ENCODE measurements around the gene PZP. TPM values are rescaled to one million over a fixed set of nuclear protein-coding genes. Genes with fewer than 3 reads are reported as not detected.
"Not testable (repeated sequence)": the region's sequence is repeated elsewhere in the genome, so short reads cannot be mapped to it uniquely, and the experiment has no call there.

The PZP gene
- total RNA-seq (2014; rRNA removed; shearing (Covaris generic); ENCODE audit: low replicate concordance) = not detected in 2 replicates

- no peaks in the 10 kb centered on the region for H3K9me3 ChIP-seq
- no peaks in the 10 kb centered on the region for H3K27me3 ChIP-seq
- H3K4me3 ChIP-seq = no peak within 1 kb of the TSS
- DNase-seq = no peak
- H3K36me3 ChIP-seq = no peaks in the 10 kb centered on the region
Measured at GRCh38 chr12:9208229-9208628, at the start of gene PZP. PZP (minus strand) TSS chr12:9208395; CDS start chr12:9208341, 54 bp downstream.

DNA sequence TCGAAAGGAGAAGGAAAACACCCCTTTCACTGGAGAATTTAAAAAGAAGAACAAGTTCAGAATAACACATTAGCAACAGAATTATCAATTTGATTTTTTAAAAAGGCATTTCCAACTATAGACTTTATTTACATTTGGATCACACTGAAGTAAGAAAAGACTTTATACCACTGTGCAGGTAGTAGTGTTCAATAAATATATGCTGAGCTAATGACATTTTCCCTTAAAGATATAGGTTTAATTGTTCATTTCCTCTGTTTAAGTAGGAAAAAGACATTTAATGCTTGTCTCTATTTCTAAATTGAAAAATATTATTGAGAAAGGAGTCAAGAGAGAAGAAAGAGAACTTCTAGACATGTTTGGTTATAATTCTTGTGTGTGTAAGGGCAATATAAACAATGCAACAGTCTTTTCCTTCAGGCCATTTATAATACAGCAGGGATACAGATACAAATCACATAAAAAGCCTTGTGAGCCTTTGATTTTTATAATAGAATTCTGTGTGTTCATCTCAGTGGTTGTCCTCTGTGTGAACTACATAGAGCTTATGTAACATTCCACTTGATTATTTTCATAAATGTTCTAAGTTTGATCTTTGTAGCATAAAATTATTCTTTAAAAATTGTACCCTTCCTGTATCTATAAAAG is 48.7 kb upstream of the PZP start:
- no peaks in the 10 kb centered on the region for H3K36me3 ChIP-seq
- DNase-seq = no peak
- H3K4me3 ChIP-seq = no peak overlapping the region
- peaks cover 8% of the 10 kb centered on the region; the same call in 1 of the 2 replicates for H3K27me3 ChIP-seq
- H3K9me3 ChIP-seq = no peaks in the 10 kb centered on the region

DNA sequence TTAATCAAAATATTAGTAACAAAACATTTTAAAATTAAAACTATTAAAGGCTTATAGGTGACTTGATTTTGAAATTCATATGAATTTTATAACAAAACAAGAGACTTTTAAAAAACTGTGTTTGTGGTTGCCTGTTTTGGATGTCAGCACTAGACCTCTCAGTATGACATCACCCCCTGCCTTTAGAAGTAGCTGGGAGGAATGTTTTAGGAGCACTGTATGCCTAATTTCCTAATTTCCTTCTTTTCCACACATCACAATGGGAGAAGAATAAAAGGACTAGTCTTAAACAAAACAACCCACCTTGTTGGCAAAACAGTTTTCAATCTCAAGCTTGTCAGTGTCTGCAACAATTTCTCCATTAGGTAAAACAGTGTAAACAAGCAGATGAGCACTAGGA is 48.1 kb upstream of the PZP start:
- Histone ChIP-seq H3K27me3 (peaks cover 8% of the 10 kb centered on the region; the same call in 1 of the 2 replicates), H3K36me3 (no peaks in the 10 kb centered on the region)
- DNase-seq = no peak

DNA sequence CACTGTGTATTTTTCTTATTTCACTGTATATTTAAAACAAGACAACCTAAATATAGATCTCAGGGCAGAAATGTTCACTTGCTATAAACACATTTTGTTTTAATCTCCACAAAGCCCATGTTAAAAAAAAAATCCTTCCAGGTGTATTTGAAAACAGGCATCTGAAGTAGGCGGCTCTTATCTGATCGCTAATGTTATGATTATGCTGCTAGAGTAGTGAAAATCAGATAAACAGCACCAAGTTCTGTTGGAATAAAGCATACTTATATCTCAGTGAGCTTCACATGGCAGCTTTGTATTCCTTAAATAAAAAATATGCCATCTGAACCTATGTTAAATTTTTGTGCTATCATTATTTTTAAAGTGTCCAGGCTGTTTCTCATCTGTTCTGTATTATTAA is 47.6 kb upstream of the PZP start:
- Histone ChIP-seq H3K4me3 (no peak overlapping the region), H3K9me3 (no peaks in the 10 kb centered on the region), H3K27me3 (peaks cover 6% of the 10 kb centered on the region; the same call in 1 of the 2 replicates), H3K36me3 (no peaks in the 10 kb centered on the region)
- no peak for DNase-seq

More for the DNA sequence above, 48.1 kb upstream of the PZP start:
- Histone ChIP-seq H3K4me3 (no peak overlapping the region), H3K9me3 (no peaks in the 10 kb centered on the region)

GRCh38 chr12:9253464-9253863 is 45.3 kb upstream of the PZP start:
- Histone ChIP-seq H3K36me3 (no peaks in the 10 kb centered on the region), H3K27me3 (no peaks in the 10 kb centered on the region), H3K4me3 (no peak overlapping the region), H3K9me3 (no peaks in the 10 kb centered on the region)
- no peak for DNase-seq

DNA sequence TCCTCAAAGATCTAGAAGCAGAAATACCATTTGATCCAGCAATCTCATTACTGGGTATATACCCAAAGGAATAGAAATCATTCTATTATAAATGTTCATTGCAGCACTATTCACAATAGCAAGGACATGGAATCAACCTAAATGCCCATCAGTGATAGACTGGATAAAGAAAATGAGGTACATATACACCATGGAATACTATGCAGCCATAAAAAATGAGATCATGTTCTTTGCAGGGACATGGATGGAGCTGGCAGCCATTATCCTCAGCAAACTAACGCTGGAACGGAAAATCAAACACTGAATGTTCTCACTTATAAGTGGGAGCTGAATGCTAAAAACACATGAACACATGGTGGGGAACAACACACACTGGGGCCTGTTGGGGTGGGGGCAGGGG is 44.6 kb upstream of the PZP start:
- H3K36me3 ChIP-seq, DNase-seq, H3K9me3 ChIP-seq, H3K4me3 ChIP-seq, H3K27me3 ChIP-seq: not testable (repeated sequence)

DNA sequence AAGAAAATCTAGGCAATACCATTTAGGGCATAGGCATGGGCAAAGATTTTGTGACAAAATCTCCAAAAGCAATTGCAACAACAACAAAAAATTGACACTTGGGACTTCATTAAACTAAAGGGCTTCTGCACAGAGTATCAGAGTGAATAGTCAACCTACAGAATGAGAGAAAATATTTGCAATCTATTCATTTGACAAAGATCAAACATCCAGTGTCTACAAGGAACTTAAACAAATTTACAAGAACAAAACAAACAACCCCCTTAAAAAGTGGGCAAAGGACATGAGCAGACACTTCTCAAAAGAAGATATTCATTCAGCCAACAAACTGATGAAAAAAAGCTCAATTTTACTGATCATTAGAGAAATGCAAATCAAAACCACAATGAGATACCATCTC is 44.1 kb upstream of the PZP start:
- DNase-seq = no peak
- H3K27me3 ChIP-seq = no peaks in the 10 kb centered on the region
- no peak overlapping the region for H3K4me3 ChIP-seq
- no peaks in the 10 kb centered on the region for H3K9me3 ChIP-seq
- H3K36me3 ChIP-seq = no peaks in the 10 kb centered on the region

- H3K9me3 ChIP-seq = no peaks in the 10 kb centered on the region
- no peaks in the 10 kb centered on the region; the same call in 1 of the 2 replicates for H3K27me3 ChIP-seq
- no peak overlapping the region for H3K4me3 ChIP-seq
- no peak for DNase-seq
- H3K36me3 ChIP-seq = no peaks in the 10 kb centered on the region
Measured at GRCh38 chr12:9248435-9248834, 40.2 kb upstream of the PZP start.

GRCh38 chr12:9244894-9245293 is 36.7 kb upstream of the PZP start:
- peak; percentile 29 for DNase-seq
- peaks cover 8% of the 10 kb centered on the region for H3K27me3 ChIP-seq
- H3K9me3 ChIP-seq = no peaks in the 10 kb centered on the region
- H3K36me3 ChIP-seq = no peaks in the 10 kb centered on the region
- no peak overlapping the region for H3K4me3 ChIP-seq

DNA sequence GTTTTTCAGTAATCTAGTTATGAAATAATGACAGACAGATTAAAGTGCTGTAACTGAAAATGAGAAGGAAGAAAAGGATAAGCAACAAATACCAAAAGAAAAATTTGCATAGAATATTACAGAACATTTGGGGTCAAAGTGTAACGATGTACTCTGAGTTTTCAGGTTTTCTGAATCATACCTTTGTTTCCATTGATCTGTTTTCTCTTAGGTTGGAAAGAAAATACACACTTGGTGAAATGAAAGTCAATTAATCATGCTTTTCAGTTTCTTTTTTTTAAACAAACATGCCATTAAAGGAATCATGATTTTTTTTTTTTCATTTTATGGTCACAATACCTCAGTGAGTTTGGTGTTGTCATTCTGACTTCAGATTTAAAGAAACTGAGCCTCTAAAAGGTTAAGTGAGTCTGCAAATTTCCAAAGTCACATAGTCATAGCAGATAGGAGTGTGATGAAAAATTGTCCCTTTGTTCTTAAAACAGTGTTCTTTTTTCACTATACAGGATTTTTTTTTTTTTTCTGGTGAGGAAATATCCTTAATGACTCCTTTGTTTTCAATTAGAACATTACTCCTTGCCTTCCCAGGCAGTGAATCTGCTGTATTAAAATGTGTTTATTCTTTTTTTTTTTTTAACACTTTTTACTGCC is 35.9 kb upstream of the PZP start:
- no peaks in the 10 kb centered on the region for H3K36me3 ChIP-seq
- no peak for DNase-seq
- H3K27me3 ChIP-seq = peaks cover 8% of the 10 kb centered on the region
- no peak overlapping the region for H3K4me3 ChIP-seq
- H3K9me3 ChIP-seq = no peaks in the 10 kb centered on the region

- Histone ChIP-seq H3K4me3 (no peak overlapping the region), H3K27me3 (peaks cover 9% of the 10 kb centered on the region), H3K36me3 (no peaks in the 10 kb centered on the region), H3K9me3 (no peaks in the 10 kb centered on the region)
- no peak for DNase-seq
Measured at GRCh38 chr12:9241301-9241700, 33.1 kb upstream of the PZP start.

DNA sequence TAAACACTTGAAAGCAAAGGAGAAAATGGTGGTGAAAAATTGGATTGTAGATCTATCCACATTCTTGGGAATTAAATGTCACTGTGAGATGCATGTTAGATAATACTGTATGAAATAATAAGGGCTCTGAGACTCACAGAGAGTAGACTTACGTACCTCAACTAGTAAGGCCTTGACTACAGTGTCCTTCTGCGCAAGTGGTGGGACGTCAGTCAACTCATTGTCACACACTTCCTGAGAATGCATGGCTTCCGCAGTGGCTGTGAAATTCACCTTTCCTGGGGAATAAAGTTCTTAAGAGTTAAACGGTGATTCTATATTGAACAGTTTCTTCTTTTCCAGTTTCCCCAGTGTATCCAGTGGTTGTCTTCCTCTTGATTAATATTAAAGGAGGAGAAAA is 32.6 kb upstream of the PZP start:
- DNase-seq = no peak
- H3K36me3 ChIP-seq = no peaks in the 10 kb centered on the region
- no peaks in the 10 kb centered on the region for H3K9me3 ChIP-seq
- H3K4me3 ChIP-seq = no peak overlapping the region
- H3K27me3 ChIP-seq = peaks cover 12% of the 10 kb centered on the region

DNA sequence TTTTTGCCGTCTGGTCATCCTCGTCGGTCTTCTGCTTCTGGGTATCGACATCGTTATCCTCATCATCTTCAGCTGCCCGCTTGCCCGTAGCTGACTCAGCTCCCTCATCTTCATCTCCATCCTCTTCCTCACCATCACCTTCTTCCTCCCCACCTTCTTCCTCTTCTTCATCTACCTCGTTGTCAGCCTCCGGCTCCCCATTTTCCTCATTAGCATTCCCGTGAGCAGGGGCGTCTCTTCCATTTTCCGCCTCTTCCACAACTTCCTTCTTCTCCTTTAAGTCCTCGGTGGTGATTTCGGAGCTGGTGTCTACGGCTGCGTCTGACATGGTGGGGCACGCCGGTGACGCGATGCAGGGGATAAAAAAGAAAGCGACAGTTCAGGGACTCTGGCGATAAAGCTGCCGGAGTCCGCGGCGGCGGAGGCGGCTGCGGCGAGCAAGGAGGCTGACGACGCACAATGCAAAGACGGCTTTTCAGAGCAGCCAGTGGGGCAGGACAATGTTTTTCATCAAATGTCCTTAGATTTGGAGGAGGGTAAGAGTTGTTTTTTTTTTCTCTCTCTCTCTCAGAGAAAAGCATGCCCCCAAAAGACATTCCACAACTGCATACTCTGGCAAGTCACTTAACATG is 31.9 kb upstream of the PZP start:
- H3K9me3 ChIP-seq, H3K36me3 ChIP-seq, DNase-seq: not testable (repeated sequence)
- H3K4me3 ChIP-seq = peak overlapping the region; percentile 15
- H3K27me3 ChIP-seq = peaks cover 12% of the 10 kb centered on the region

GRCh38 chr12:9237286-9237685 is 29.1 kb upstream of the PZP start:
- Histone ChIP-seq H3K36me3 (no peaks in the 10 kb centered on the region), H3K9me3 (no peaks in the 10 kb centered on the region), H3K4me3 (no peak overlapping the region), H3K27me3 (peaks cover 12% of the 10 kb centered on the region)
- no peak for DNase-seq

- Histone ChIP-seq H3K9me3 (no peaks in the 10 kb centered on the region), H3K36me3 (no peaks in the 10 kb centered on the region), H3K27me3 (peaks cover 5% of the 10 kb centered on the region), H3K4me3 (no peak overlapping the region)
- DNase-seq = no peak
Measured at GRCh38 chr12:9235519-9235918, 27.3 kb upstream of the PZP start.

DNA sequence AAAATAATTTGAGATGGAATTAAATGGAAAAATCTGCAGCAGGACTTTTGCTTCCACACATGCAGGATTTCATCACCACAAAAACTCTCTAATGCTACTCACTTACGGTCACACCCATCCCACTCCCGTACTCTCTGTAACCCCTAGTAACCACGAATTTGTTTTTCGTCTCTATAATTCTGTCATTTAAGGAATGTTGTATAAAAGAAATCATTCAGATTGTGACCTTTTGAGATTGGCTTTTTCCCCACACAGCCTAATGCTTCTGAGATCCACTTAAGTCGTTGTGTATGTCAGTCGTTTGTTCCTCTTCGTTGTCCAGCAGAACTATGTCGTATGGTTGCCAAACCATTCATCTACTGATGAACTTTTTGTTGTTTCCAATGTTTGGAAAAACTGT is 19.8 kb upstream of the PZP start:
- DNase-seq = no peak

DNA sequence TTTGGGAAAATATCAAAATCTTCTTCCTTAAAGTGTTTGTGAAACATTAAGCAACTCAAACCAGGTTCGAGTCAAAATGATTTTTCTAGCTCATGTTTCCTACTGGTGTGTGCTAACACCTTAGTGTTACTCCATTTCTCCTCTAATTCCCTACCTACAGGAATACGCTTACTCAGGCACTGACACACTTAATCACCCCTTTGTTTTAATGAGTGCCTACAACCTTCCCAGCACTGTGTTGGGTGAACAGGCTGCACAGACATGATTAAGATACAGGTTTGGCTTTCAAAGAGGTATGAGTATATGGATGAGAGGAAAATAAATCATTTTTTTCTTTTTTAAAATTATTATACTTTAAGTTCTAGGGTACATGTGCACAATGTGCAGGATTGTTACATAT is 15.6 kb upstream of the PZP start:
- H3K27me3 ChIP-seq = peaks cover 5% of the 10 kb centered on the region; the same call in 1 of the 2 replicates
- DNase-seq = no peak
- no peaks in the 10 kb centered on the region for H3K9me3 ChIP-seq
- no peak overlapping the region for H3K4me3 ChIP-seq
- H3K36me3 ChIP-seq = no peaks in the 10 kb centered on the region

More for the DNA sequence above, 19.8 kb upstream of the PZP start:
- Histone ChIP-seq H3K36me3 (no peaks in the 10 kb centered on the region), H3K27me3 (peaks cover 4% of the 10 kb centered on the region; the same call in 1 of the 2 replicates), H3K9me3 (no peaks in the 10 kb centered on the region), H3K4me3 (no peak overlapping the region)

- DNase-seq = no peak
- Histone ChIP-seq H3K9me3 (no peaks in the 10 kb centered on the region), H3K36me3 (no peaks in the 10 kb centered on the region), H3K27me3 (peaks cover 2% of the 10 kb centered on the region), H3K4me3 (no peak overlapping the region)
Measured at GRCh38 chr12:9221483-9221882, 13.3 kb upstream of the PZP start.
